A549 treated with CORT108297 at 1 μM for 4 hours (cell line): ENCODE results near the gene SORCS1. TPM values are rescaled to one million over a fixed set of nuclear protein-coding genes. Genes with fewer than 3 reads are reported as not detected.

Experiments
- total RNA-seq: library from RNA; stranded (reverse); fragments of 200-300 nt; extraction: Qiagen RNA extraction; gene quantifications from 5 replicates; pipeline ENCODE4 v1.2.3, GENCODE V29; 2022

SORCS1 gene
- total RNA-seq, result not detected in 5 replicates

DNA sequence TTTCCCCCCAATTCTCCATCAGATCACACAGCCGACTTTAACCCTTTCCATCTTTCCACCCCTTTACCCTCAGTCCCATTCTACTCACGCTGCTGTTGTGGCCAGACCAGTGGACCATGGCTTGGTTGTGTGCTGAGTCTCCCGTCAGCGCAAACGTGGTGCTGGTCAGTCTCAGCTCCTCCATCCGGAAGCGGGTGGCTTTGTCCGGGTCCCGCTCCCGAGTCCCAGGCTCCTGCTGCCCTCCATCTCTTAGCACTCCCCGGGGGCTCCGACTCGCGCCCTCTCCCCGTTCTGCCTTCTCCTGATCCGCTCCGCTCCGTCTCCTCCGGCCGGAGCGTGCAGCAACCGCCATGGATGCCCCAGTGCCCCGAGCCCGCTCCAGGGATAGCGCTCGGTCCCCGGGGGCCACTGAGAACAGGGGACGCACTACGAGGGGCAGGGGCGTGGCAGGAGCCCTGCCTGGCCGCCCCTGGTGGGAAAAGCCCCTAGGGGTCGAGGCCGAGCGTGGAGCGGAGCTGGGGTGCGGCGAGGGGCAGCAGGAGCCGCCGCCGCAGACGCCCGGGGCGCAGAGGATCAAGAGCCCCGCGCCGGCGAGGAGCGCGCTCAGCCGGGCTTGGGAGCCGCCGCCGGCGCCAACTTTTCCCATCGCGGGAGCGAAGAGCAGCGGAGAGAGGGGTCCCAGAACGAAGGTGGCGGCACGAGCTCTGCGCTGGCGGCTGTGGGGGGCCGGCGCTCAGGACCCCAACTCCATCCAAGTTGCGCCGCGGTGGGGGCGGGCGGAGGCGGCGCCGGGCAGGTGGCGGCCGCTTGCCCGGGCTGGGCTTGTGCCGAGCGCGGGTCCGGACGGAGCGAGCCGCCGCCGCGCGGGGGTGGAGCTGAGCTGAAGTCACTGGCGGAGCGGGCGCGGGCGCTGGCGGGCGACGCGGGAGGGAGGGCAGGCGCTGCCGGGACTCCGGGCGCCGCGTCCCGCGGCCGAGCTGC, at the start of gene SORCS1:
SORCS1 (minus strand) TSS at position 826 of the 981 bp plus-strand sequence.

